HEK293T (cell line): Measurements from ENCODE around the gene ZCCHC14.

Source experiments
- BHLHE40 ChIP-seq: fragments of 450-650 bp; IDR thresholded peaks from 2 replicates; pipeline ENCODE4 v1.6.1; 2016; ENCODE audit warnings: mild to moderate bottlenecking, moderate library complexity, borderline replicate concordance
- CTBP1 ChIP-seq: fragments of 450-650 bp; IDR thresholded peaks from 2 replicates; pipeline ENCODE4 v1.6.1; 2016; ENCODE audit warnings: borderline replicate concordance
- ELF4 ChIP-seq: fragments of 450-650 bp; IDR thresholded peaks from 2 replicates; pipeline ENCODE4 v1.6.1; 2017; ENCODE audit warnings: antibody characterized with exemption
- L3MBTL2 ChIP-seq: fragments of 450-650 bp; conservative IDR thresholded peaks from 2 replicates; pipeline ENCODE4 v1.6.1; 2016; ENCODE audit warnings: mild to moderate bottlenecking
- NFRKB ChIP-seq: fragments of 450-650 bp; IDR thresholded peaks from 2 replicates; pipeline ENCODE4 v1.6.1; 2016; ENCODE audit warnings: mild to moderate bottlenecking, moderate library complexity
- TF ChIP-seq, protein P1 (sequence below): fragments of 450-650 bp; IDR thresholded peaks from 2 replicates; pipeline ENCODE4 v1.6.1; 2016

DNA sequence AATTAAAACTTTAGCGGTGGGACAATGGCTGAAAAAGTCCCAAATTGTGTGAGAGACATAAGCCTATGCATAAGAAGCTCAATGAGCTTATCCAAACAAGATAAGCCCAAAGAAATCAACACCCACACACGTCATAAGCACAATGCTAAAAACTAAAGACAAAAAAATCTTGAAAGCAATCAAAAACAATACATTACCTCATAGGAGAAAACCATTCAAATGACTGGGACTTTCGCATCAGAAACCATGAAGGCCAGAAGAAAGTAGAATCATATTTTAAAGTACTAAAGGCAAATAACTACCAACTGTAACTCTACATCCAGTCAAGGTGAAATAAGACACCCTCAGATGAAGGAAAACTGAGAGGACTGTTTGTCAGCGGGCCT lies 50.2 kb downstream of the ZCCHC14 start:
- TF ChIP-seq, protein P1, sequence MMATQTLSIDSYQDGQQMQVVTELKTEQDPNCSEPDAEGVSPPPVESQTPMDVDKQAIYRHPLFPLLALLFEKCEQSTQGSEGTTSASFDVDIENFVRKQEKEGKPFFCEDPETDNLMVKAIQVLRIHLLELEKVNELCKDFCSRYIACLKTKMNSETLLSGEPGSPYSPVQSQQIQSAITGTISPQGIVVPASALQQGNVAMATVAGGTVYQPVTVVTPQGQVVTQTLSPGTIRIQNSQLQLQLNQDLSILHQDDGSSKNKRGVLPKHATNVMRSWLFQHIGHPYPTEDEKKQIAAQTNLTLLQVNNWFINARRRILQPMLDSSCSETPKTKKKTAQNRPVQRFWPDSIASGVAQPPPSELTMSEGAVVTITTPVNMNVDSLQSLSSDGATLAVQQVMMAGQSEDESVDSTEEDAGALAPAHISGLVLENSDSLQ = no peak
- TF ChIP-seq CTBP1 (no peak), ELF4 (no peak), NFRKB (no peak), BHLHE40 (no peak), L3MBTL2 (no peak)
